ENCODE data around the gene PTPN4.

Gene PTPN4

DNA sequence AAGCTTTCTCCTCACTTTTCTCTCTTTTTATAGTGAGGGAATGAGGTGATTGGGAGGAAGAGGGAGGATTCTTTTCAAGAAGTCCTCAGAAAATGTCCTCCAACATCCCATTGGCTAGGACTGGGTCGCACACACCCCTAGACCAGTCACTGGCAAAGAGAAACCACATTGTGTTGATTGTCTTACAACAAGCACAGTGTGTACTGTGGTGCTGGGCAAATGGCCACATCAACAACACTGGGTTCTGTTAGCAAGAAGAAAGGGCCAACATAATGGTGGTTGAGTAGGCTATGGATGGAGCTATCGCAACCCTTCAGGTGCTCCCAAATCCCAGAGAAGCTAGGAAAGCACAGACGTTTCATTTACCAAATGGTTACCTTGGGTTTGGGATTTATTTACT, 18.7 kb upstream of the PTPN4 start:
- H3K4me3 ChIP-seq (ENCODE audit: low read length): no peak overlapping the region
- H2AFZ ChIP-seq (ENCODE audit: low read depth, low read length): no peak overlapping the region
- peaks cover 28% of the 10 kb centered on the region for H3K27me3 ChIP-seq (ENCODE audit: insufficient read depth, low read length)
- no peaks in the 10 kb centered on the region for H3K9me3 ChIP-seq (ENCODE audit: low read length)
- no peaks in the 10 kb centered on the region for H3K4me1 ChIP-seq (ENCODE audit: insufficient read depth, low read length)
- H3K36me3 ChIP-seq (ENCODE audit: insufficient read depth, low read length): no peaks in the 10 kb centered on the region

DNA sequence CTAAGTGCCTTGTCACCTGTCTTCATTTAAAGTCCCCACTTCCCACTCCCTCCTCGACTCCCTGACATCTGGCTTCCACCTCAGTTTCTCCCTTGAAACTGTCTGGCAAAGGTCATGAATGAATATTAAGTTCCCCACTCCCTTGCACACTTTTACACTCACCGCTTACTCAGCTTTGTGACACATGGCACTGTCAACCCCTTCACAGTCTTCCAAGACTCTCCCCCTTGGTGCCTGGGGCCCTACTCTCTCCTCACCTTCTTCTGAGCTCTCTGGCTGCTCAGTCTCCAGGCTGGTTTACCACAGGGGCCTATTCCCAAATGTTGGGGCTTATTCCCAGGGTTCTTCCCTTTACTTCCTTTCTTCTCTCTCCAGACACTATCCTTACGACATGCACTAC, 17.9 kb upstream of the PTPN4 start:
- H3K36me3 ChIP-seq (ENCODE audit: insufficient read depth, low read length): no peaks in the 10 kb centered on the region
- peaks cover 2% of the 10 kb centered on the region for H3K4me1 ChIP-seq (ENCODE audit: insufficient read depth, low read length)
- H3K9me3 ChIP-seq (ENCODE audit: low read length): no peaks in the 10 kb centered on the region
- H2AFZ ChIP-seq (ENCODE audit: low read depth, low read length): no peak overlapping the region
- H3K4me3 ChIP-seq (ENCODE audit: low read length): no peak overlapping the region
- H3K27me3 ChIP-seq (ENCODE audit: insufficient read depth, low read length): peaks cover 21% of the 10 kb centered on the region

DNA sequence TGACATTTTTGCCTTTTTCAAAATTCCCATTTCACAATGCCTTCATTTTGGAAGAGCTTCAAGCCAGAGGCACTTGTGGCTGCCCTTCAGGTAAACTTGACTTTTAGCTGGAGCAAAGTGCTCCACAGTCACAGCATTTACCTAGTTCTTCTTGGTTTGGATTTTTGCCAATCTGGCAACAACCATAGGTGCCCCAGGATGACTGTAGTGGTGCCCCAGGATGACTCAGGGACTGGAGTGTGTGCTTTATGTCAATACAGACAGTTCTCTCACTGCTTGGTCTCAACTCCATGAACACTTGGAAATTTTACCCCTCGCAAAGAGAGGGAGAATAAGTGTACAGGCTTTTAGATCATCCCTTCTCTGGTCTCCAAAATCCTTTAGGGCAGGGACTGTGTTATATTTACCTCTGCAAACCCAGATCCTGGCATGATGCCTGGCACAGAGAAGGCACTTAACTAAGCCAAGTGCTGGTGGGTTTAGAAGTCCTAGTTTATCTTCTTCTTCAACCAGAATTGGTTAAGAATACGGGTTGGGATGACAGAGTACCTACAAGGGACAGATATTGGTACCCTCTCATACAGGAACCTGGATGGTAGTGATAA, 15.3 kb upstream of the PTPN4 start:
- peaks cover 13% of the 10 kb centered on the region for H3K27me3 ChIP-seq (ENCODE audit: insufficient read depth, low read length)
- H3K4me1 ChIP-seq (ENCODE audit: insufficient read depth, low read length): peaks cover 10% of the 10 kb centered on the region
- no peak overlapping the region for H3K4me3 ChIP-seq (ENCODE audit: low read length)
- no peaks in the 10 kb centered on the region for H3K36me3 ChIP-seq (ENCODE audit: insufficient read depth, low read length)
- H3K9me3 ChIP-seq (ENCODE audit: low read length): no peaks in the 10 kb centered on the region
- no peak overlapping the region for H2AFZ ChIP-seq (ENCODE audit: low read depth, low read length)

DNA sequence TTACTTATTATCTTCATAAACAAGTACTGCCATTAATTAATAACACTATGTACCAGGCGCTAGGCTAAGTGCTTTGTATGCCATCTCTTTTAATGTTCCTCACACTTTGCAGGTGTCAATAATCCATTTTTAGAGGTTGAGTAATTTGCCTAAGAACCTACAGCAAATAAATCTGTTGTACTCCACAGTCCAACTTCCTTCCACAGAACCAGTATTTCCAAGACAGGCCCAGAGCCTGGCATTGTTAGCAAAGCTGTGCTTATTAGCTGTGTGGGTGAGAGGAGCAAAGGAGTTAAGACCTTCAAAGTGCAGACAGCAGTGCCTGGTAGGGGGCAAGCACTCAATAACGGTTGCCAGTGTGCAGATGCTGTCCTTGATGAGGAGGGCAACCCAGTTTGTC, 14.2 kb upstream of the PTPN4 start:
- H3K36me3 ChIP-seq (ENCODE audit: insufficient read depth, low read length): no peaks in the 10 kb centered on the region
- no peaks in the 10 kb centered on the region for H3K9me3 ChIP-seq (ENCODE audit: low read length)
- peaks cover 10% of the 10 kb centered on the region for H3K4me1 ChIP-seq (ENCODE audit: insufficient read depth, low read length)
- peaks cover 13% of the 10 kb centered on the region for H3K27me3 ChIP-seq (ENCODE audit: insufficient read depth, low read length)
- no peak overlapping the region for H3K4me3 ChIP-seq (ENCODE audit: low read length)
- H2AFZ ChIP-seq (ENCODE audit: low read depth, low read length): no peak overlapping the region

DNA sequence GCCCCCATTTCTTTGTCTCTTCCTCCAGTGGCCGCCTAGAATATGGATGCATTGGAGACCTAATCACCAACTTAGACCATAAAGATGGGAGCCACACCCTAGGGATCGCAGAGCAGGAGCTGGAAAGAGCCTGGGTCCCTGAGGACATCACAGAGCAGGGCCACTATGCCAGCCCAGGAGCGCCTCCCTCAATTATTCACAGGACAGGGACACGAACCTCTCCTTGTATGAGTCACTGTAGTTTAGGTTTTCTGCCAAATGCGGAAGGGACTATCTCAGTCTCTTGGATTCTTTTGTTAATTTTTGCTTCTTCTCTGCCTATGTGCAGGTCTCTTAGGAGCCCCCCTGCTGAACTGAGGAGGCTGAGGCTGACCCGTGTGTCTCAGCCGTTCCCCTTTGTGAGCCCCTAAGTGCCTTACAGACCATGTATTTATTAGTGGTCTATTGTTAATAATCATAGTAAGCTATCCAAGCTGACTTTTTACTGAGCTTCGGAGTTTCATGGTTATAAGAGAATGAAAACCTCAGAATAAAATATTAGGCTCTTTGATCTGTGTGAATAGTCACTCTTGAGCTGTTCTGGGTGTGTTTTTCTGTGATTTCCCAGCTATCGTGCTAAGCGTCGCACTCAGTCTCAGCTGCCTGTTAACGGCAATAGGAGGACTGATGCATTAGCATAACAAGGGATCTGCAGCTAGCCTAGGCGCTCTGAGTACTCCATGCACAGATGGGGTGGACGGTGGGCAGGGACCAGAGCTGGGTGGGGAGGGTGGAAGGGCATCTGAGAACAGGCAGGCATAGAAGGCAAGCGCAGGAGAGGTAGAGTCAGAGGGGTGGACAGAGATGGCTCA, 12.7 kb upstream of the PTPN4 start:
- Histone ChIP-seq H3K27me3 (ENCODE audit: insufficient read depth, low read length) (peaks cover 9% of the 10 kb centered on the region), H3K36me3 (ENCODE audit: insufficient read depth, low read length) (no peaks in the 10 kb centered on the region), H3K4me1 (ENCODE audit: insufficient read depth, low read length) (peaks cover 10% of the 10 kb centered on the region), H3K4me3 (ENCODE audit: low read length) (no peak overlapping the region), H2AFZ (ENCODE audit: low read depth, low read length) (peak overlapping the region; percentile 16), H3K9me3 (ENCODE audit: low read length) (no peaks in the 10 kb centered on the region)

DNA sequence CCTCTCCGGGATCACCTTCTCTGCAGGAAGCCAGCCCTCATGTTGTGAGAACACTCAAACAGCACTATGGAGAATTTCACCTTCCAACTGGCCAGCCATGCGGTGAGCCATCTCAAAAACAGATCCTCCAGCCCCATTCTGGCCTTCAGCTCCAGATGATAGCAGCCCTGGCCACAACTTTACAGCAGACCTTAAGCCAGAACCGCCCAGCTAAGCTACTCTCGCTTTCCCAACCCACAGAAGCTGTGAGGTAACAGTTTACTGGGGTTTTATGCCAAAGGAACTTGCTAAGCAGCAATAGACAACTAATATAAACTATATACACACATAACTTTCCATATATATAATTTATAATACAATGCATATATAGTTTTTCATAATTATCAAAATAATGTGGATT, 11.6 kb upstream of the PTPN4 start:
- peaks cover 9% of the 10 kb centered on the region for H3K27me3 ChIP-seq (ENCODE audit: insufficient read depth, low read length)
- no peaks in the 10 kb centered on the region for H3K9me3 ChIP-seq (ENCODE audit: low read length)
- H3K4me3 ChIP-seq (ENCODE audit: low read length): no peak overlapping the region
- peaks cover 10% of the 10 kb centered on the region for H3K4me1 ChIP-seq (ENCODE audit: insufficient read depth, low read length)
- no peak overlapping the region for H2AFZ ChIP-seq (ENCODE audit: low read depth, low read length)
- H3K36me3 ChIP-seq (ENCODE audit: insufficient read depth, low read length): no peaks in the 10 kb centered on the region

DNA sequence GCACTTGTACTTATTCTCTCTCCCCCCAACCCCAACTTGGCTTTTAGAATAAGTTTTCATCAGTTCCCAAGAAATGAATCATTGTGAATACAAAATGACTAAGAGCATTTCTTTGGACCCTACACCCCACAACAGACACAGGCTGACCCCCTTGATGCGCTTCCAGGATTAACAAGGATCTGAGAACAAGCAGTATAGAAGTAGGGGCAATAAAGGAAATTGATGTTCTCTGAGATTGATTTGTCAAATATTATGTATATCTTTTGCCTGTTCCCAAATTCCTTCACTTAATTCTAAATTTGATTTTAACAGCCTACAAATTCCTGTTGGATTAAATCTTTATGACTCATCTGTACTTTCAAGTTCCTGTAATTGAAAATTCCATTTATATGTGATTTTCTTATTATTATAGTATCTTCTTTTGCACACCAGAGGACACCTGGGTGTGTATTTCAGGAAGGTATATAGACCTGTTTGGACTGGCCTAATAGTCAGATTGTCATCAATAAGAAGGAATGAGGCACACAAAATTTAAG, 10.2 kb upstream of the PTPN4 start:
- no peak overlapping the region for H2AFZ ChIP-seq (ENCODE audit: low read depth, low read length)
- H3K36me3 ChIP-seq (ENCODE audit: insufficient read depth, low read length): no peaks in the 10 kb centered on the region
- no peak overlapping the region for H3K4me3 ChIP-seq (ENCODE audit: low read length)
- H3K9me3 ChIP-seq (ENCODE audit: low read length): no peaks in the 10 kb centered on the region
- H3K4me1 ChIP-seq (ENCODE audit: insufficient read depth, low read length): peaks cover 10% of the 10 kb centered on the region
- H3K27me3 ChIP-seq (ENCODE audit: insufficient read depth, low read length): peaks cover 7% of the 10 kb centered on the region

DNA sequence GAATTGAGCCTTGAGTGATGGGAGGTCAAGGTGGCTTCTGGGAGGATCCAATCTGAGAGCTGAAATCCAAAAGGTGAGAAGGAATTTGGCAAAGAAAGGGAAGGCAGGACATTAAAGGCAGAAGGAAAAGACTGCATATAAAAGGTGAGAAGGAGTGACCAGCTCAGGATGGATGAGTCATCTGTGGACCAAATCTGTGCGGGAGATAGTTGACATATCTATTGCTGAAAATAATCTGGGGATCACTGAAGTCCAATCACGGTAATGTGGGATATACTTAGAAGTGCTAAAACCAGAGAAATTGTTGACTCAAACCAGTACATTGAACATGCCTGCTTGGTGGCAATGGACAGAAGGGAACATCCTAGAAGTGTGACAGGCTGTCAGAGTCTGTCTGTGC, 8.0 kb upstream of the PTPN4 start:
- H3K4me3 ChIP-seq (ENCODE audit: low read length): no peak overlapping the region
- H3K9me3 ChIP-seq (ENCODE audit: low read length): no peaks in the 10 kb centered on the region
- H3K27me3 ChIP-seq (ENCODE audit: insufficient read depth, low read length): no peaks in the 10 kb centered on the region
- no peaks in the 10 kb centered on the region for H3K36me3 ChIP-seq (ENCODE audit: insufficient read depth, low read length)
- no peak overlapping the region for H2AFZ ChIP-seq (ENCODE audit: low read depth, low read length)
- peaks cover 9% of the 10 kb centered on the region for H3K4me1 ChIP-seq (ENCODE audit: insufficient read depth, low read length)

DNA sequence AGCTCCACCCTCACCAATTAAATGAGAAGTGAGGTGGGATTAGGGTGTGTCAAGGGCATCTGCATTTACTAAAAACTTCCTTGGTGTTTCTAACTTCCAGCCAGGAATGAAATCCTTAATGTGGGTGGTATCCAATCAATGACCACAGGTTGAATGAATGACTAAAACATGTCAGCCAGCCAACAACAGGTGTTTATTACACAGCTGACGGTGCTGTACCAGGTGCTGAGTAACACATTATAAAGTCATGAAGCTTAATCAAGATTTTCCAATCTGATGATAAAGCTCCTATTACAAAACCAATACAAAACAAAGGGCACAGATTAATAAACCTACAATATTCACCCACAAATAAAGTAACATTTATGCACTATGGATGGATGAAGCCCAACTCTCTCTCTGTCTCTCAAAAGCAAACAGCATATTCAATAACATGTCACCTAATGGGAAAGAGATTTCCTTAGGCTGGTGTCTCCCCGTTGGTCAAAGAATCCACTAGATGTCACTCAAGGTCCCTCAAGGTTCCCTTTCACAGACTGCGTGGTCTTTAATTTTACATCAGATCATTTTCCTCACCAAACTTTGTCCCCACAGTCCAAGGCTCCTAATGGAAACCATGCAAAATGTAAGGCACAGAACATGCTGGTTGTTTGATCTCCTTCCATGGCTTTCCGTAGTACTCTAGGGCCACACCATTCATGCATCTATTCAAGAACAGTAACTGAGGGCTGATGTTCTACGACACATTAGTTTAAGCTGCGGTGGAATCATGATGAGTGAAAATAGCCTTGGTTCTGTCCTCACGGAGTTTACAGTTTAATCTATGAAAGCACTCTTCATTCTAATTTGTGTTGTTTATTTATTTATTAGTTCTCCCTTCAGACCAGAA, 6.4 kb upstream of the PTPN4 start:
- Histone ChIP-seq H3K36me3 (ENCODE audit: insufficient read depth, low read length) (no peaks in the 10 kb centered on the region), H3K9me3 (ENCODE audit: low read length) (no peaks in the 10 kb centered on the region), H3K4me3 (ENCODE audit: low read length) (no peak overlapping the region), H3K27me3 (ENCODE audit: insufficient read depth, low read length) (no peaks in the 10 kb centered on the region), H3K4me1 (ENCODE audit: insufficient read depth, low read length) (no peaks in the 10 kb centered on the region), H2AFZ (ENCODE audit: low read depth, low read length) (no peak overlapping the region)

DNA sequence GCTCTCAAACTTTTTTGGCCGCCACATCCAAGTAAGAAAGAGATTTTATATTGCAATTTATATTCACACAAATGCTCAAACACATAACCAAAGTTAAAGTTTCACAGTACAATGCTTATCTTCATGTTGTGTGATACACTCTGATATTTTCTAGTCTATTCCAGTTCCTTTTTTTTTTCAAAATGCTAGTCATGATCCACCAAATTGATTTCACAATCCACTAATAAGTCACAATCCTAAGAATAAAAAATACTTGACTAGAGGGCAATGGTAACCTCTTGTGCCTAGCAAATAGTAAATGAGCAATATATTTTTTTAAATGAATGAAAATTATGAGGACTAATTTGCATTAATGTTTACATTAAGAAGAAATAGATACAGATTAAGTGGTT, 5.8 kb upstream of the PTPN4 start:
- Histone ChIP-seq H2AFZ (ENCODE audit: low read depth, low read length) (no peak overlapping the region), H3K9me3 (ENCODE audit: low read length) (no peaks in the 10 kb centered on the region), H3K4me3 (ENCODE audit: low read length) (no peak overlapping the region), H3K4me1 (ENCODE audit: insufficient read depth, low read length) (peaks cover 4% of the 10 kb centered on the region), H3K36me3 (ENCODE audit: insufficient read depth, low read length) (no peaks in the 10 kb centered on the region), H3K27me3 (ENCODE audit: insufficient read depth, low read length) (no peaks in the 10 kb centered on the region)

DNA sequence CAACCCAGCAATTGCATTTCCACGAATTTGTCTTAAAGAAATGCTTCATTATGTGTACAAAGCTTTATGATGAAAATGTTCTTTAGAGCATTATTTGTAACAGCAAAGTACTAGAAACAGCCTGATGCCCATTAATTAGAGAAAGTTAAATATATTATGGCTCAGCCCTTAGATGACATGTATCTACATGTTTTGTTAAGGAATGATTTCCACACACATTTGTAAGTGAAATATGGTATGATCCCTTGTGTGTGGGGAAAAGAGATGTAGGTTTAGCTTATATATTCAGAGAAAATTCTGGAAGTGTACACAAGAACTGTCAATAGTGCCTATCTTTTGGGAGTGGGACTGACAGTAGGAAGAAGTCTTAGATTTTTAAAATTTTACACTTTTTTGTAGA, 3.8 kb upstream of the PTPN4 start:
- Histone ChIP-seq H2AFZ (ENCODE audit: low read depth, low read length) (no peak overlapping the region), H3K27me3 (ENCODE audit: insufficient read depth, low read length) (no peaks in the 10 kb centered on the region), H3K9me3 (ENCODE audit: low read length) (no peaks in the 10 kb centered on the region), H3K4me3 (ENCODE audit: low read length) (no peak overlapping the region), H3K4me1 (ENCODE audit: insufficient read depth, low read length) (peaks cover 4% of the 10 kb centered on the region), H3K36me3 (ENCODE audit: insufficient read depth, low read length) (no peaks in the 10 kb centered on the region)

DNA sequence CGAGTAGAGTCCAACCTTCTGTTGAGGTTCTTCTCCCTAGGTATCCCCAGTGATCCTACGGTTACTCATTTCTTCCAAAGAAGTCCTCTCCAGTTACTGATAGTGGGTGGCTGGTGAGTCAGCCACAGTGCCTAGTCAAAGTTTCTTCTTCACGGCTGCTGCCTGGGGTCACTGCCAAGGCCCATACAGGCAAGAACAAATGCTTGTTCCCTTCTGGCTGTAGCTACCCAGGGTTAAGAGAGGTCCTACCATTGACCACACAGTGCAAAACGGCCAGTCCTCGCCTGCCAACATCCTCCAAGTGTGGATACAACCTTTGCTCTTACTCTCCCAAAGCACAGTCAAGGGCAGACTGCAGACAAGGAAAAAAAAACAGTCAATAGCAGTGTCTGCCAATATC, 2.9 kb upstream of the PTPN4 start:
- no peak overlapping the region for H3K4me3 ChIP-seq (ENCODE audit: low read length)
- H3K4me1 ChIP-seq (ENCODE audit: insufficient read depth, low read length): peaks cover 8% of the 10 kb centered on the region
- no peaks in the 10 kb centered on the region for H3K9me3 ChIP-seq (ENCODE audit: low read length)
- H2AFZ ChIP-seq (ENCODE audit: low read depth, low read length): no peak overlapping the region
- no peaks in the 10 kb centered on the region for H3K36me3 ChIP-seq (ENCODE audit: insufficient read depth, low read length)
- H3K27me3 ChIP-seq (ENCODE audit: insufficient read depth, low read length): no peaks in the 10 kb centered on the region

Measured in neuron (in vitro differentiated cells).